Activated T-helper 1 cell treated with anti-CD3 and anti-CD28 coated beads, Interleukin-12 subunit alpha, Interleukin-12 subunit beta, Interleukin-2, Interleukin-4 antibody, amounts not matched to agents 30 ng/mL and 10 ng/mL and 1 ng/mL, durations not matched to agents 14 hours and 24 hours and 36 hours (primary cell): ENCODE measurements around the gene PLCB4. TPM values are rescaled to one million over a fixed set of nuclear protein-coding genes. Genes with fewer than 3 reads are reported as not detected.

Source experiments
- DNase-seq: peaks from one replicate; pipeline ENCODE4 v3.0.0; 2021; ENCODE audit warnings: low spot score
- H3K27ac Mint-ChIP-seq: one replicate; pipeline ENCODE4 v1.8.0; 2021; ENCODE audit warnings: mild to moderate bottlenecking, mixed read lengths
- H3K27me3 Mint-ChIP-seq: one replicate; pipeline ENCODE4 v1.8.0; 2022; ENCODE audit warnings: mild to moderate bottlenecking, moderate library complexity, mixed read lengths; ENCODE audit not compliant: insufficient read depth
- H3K36me3 Mint-ChIP-seq: one replicate; pipeline ENCODE4 v1.8.0; 2021; ENCODE audit warnings: low read depth, mixed read lengths
- H3K4me1 Mint-ChIP-seq: one replicate; pipeline ENCODE4 v1.8.0; 2021; ENCODE audit warnings: low read depth, mixed read lengths
- H3K4me3 Mint-ChIP-seq: one replicate; pipeline ENCODE4 v1.8.0; 2021; ENCODE audit warnings: mild to moderate bottlenecking, moderate library complexity, mixed read lengths
- H3K9me3 Mint-ChIP-seq: one replicate; pipeline ENCODE4 v1.8.0; 2021; ENCODE audit warnings: mixed read lengths
- intact Hi-C: fragments of 100-400 bp; cut with micrococcal nuclease; formaldehyde crosslinking; loops from one replicate; pipeline ENCODE4 v1.15.1; 2024
- total RNA-seq: library from RNA; stranded (reverse); gene quantifications from 2 replicates; pipeline ENCODE4 v1.2.3, GENCODE V29; 2022

PLCB4 gene
- total RNA-seq, 1 donor from 2014 or later, result not detected

GRCh38 chr20:9415426-9415825, 346.5 kb downstream of the PLCB4 start:
- Mint-ChIP-seq H3K27me3 (peaks cover 2% of the 10 kb centered on the region), H3K4me1 (no peaks in the 10 kb centered on the region), H3K9me3 (no peaks in the 10 kb centered on the region), H3K4me3 (no peak overlapping the region), H3K27ac (no peak overlapping the region), H3K36me3 (no peaks in the 10 kb centered on the region)
- intact Hi-C loops, result no loop called here
- DNase-seq, result no peak

DNA sequence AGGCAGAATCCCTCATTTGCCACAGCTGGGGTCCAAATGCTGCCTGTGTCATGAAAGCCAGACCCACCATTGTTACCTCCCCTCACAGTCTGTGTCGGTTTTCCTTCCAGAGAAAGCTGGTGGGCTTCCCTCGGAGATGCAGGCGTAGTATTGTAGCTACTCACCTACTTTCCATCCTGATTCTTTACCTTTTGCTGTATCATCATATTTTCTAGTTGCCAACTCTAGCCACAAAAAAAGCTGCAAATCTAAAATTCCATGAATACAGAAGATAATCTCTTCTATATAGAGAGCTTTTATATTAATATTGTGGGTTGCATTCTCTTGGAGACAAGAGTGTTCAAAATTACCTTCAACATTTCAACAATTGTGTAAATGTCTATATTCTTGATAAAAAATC, 347.5 kb downstream of the PLCB4 start:
- no peak for DNase-seq
- H3K4me3 Mint-ChIP-seq, result no peak overlapping the region
- H3K36me3 Mint-ChIP-seq, result no peaks in the 10 kb centered on the region
- H3K4me1 Mint-ChIP-seq, result no peaks in the 10 kb centered on the region
- intact Hi-C loops, result no loop called here
- H3K9me3 Mint-ChIP-seq, result no peaks in the 10 kb centered on the region
- H3K27ac Mint-ChIP-seq, result no peak overlapping the region
- H3K27me3 Mint-ChIP-seq, result peaks cover 2% of the 10 kb centered on the region

- Mint-ChIP-seq H3K4me1 (no peaks in the 10 kb centered on the region), H3K27ac (no peak overlapping the region), H3K27me3 (peaks cover 2% of the 10 kb centered on the region), H3K9me3 (no peaks in the 10 kb centered on the region), H3K36me3 (no peaks in the 10 kb centered on the region), H3K4me3 (no peak overlapping the region)
- no peak for DNase-seq
- intact Hi-C loops, result no loop called here
These were observed 348.8 kb downstream of the PLCB4 start for GRCh38 chr20:9417665-9418064.

DNA sequence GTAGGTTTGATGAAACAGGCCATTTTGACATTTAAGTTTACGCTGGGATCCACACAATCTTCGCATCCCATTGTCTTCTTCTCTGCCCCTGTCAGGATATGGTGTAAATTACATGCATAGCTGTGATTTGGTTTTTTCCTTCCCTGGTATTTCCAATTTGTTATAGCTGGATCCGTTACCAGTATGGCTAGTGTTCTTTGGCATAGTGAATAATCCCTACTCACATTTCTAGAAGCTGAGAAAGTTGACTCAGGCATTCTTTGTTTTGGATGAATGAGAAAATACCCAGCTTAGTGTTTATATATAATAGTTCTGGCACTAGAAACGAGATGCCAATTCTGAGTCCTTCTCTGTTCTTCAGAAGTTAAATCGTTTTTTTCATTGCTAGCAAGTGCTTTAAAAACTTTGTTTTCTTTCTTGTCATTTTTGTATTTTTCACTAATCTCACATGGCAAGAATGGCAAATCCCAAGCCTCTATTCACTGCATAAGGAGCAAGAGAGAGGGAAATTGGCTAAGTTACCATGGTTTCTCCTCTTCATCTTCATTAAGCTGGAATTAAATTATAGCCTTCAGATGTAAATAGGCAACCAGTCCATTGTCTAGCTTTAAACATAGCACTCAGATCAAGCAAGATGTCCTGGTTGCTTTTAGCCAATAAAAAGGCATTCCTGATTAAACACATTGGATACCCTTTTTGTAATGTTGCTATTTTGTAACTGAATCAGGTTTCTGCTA, 353.6 kb downstream of the PLCB4 start:
- no peak overlapping the region for H3K27ac Mint-ChIP-seq
- H3K36me3 Mint-ChIP-seq, result no peaks in the 10 kb centered on the region
- H3K4me3 Mint-ChIP-seq, result no peak overlapping the region
- DNase-seq, result no peak
- no peaks in the 10 kb centered on the region for H3K9me3 Mint-ChIP-seq
- intact Hi-C loops, result no loop called here
- H3K27me3 Mint-ChIP-seq, result peaks cover 2% of the 10 kb centered on the region
- H3K4me1 Mint-ChIP-seq, result no peaks in the 10 kb centered on the region

DNA sequence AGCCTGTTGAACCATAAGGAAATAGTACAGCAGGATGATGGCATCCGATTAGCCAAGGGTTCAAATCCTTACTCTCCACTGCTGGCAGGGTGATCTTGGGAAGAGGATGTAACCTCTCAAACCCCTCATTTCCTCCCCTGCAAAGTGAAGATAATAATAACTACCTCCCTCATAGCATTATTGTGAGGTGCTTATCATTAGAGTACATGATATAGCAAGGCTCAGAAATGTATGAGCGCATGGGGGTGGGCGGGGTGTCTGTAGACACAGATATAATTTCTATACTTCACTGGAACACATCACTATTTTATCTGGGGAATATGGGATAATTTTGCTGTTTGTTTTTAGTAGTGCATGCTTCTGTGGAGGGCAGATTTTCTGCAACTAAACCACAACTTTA, 355.7 kb downstream of the PLCB4 start:
- Mint-ChIP-seq H3K36me3 (no peaks in the 10 kb centered on the region), H3K9me3 (no peaks in the 10 kb centered on the region), H3K27me3 (no peaks in the 10 kb centered on the region), H3K4me1 (no peaks in the 10 kb centered on the region), H3K4me3 (no peak overlapping the region), H3K27ac (no peak overlapping the region)
- intact Hi-C loops, result no loop called here
- DNase-seq, result no peak

GRCh38 chr20:9427430-9428291, 358.8 kb downstream of the PLCB4 start:
- Mint-ChIP-seq H3K36me3 (no peaks in the 10 kb centered on the region), H3K9me3 (no peaks in the 10 kb centered on the region), H3K4me3 (no peak overlapping the region), H3K4me1 (no peaks in the 10 kb centered on the region), H3K27me3 (no peaks in the 10 kb centered on the region), H3K27ac (no peak overlapping the region)
- DNase-seq, result no peak
- intact Hi-C loops, result no loop called here

GRCh38 chr20:9428292-9428607, 359.4 kb downstream of the PLCB4 start:
- Mint-ChIP-seq H3K9me3 (no peaks in the 10 kb centered on the region), H3K27me3 (no peaks in the 10 kb centered on the region), H3K4me3 (no peak overlapping the region), H3K27ac (no peak overlapping the region), H3K4me1 (no peaks in the 10 kb centered on the region), H3K36me3 (no peaks in the 10 kb centered on the region)
- intact Hi-C loops, result no loop called here
- DNase-seq, result no peak

DNA sequence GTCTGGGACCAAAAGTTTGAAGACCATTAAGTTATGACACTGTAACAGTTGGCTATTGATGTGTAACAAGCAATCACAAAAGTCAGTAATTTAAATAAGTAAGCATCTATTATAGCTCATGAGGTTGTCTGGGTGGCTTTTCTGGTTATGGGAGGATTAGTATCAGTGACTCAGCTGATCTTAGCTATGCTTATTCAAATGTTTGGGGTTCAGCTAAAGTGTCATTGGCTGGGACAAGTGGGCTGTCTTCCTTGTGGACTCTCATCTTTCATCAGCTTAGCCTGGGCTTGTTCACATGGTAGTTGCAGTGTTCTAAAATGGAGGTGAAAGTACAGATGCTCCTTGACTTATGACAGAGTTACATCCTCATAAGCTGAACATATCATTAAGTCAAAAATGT, 370.9 kb downstream of the PLCB4 start:
- H3K27ac Mint-ChIP-seq, result no peak overlapping the region
- no peaks in the 10 kb centered on the region for H3K27me3 Mint-ChIP-seq
- intact Hi-C loops, result no loop called here
- H3K4me1 Mint-ChIP-seq, result no peaks in the 10 kb centered on the region
- no peak for DNase-seq
- H3K36me3 Mint-ChIP-seq, result no peaks in the 10 kb centered on the region
- no peak overlapping the region for H3K4me3 Mint-ChIP-seq
- H3K9me3 Mint-ChIP-seq, result peaks cover 16% of the 10 kb centered on the region

GRCh38 chr20:9440892-9441291, 372.0 kb downstream of the PLCB4 start:
- Mint-ChIP-seq H3K4me1 (no peaks in the 10 kb centered on the region), H3K4me3 (no peak overlapping the region), H3K9me3 (peaks cover 16% of the 10 kb centered on the region), H3K27me3 (no peaks in the 10 kb centered on the region), H3K27ac (no peak overlapping the region), H3K36me3 (no peaks in the 10 kb centered on the region)
- DNase-seq, result no peak
- intact Hi-C loops, result no loop called here

- no peaks in the 10 kb centered on the region for H3K27me3 Mint-ChIP-seq
- intact Hi-C loops, result no loop called here
- H3K4me1 Mint-ChIP-seq, result no peaks in the 10 kb centered on the region
These were observed 373.1 kb downstream of the PLCB4 start for GRCh38 chr20:9441948-9442347.

GRCh38 chr20:9442858-9443257, 374.0 kb downstream of the PLCB4 start:
- intact Hi-C loops, result no loop called here
- no peaks in the 10 kb centered on the region for H3K4me1 Mint-ChIP-seq
- no peaks in the 10 kb centered on the region for H3K36me3 Mint-ChIP-seq
- peaks cover 13% of the 10 kb centered on the region for H3K9me3 Mint-ChIP-seq
- no peak overlapping the region for H3K4me3 Mint-ChIP-seq
- DNase-seq, result no peak
- no peaks in the 10 kb centered on the region for H3K27me3 Mint-ChIP-seq
- no peak overlapping the region for H3K27ac Mint-ChIP-seq

More at GRCh38 chr20:9441948-9442347, 373.1 kb downstream of the PLCB4 start:
- DNase-seq, result no peak
- no peak overlapping the region for H3K4me3 Mint-ChIP-seq
- H3K36me3 Mint-ChIP-seq, result no peaks in the 10 kb centered on the region
- peaks cover 16% of the 10 kb centered on the region for H3K9me3 Mint-ChIP-seq
- no peak overlapping the region for H3K27ac Mint-ChIP-seq

- no peak overlapping the region for H3K27ac Mint-ChIP-seq
- intact Hi-C loops, result no loop called here
- H3K4me3 Mint-ChIP-seq, result no peak overlapping the region
- no peaks in the 10 kb centered on the region for H3K27me3 Mint-ChIP-seq
- no peaks in the 10 kb centered on the region for H3K36me3 Mint-ChIP-seq
- no peaks in the 10 kb centered on the region for H3K4me1 Mint-ChIP-seq
- DNase-seq, result no peak
- peaks cover 5% of the 10 kb centered on the region for H3K9me3 Mint-ChIP-seq
These were observed 376.0 kb downstream of the PLCB4 start for GRCh38 chr20:9444921-9445320.

DNA sequence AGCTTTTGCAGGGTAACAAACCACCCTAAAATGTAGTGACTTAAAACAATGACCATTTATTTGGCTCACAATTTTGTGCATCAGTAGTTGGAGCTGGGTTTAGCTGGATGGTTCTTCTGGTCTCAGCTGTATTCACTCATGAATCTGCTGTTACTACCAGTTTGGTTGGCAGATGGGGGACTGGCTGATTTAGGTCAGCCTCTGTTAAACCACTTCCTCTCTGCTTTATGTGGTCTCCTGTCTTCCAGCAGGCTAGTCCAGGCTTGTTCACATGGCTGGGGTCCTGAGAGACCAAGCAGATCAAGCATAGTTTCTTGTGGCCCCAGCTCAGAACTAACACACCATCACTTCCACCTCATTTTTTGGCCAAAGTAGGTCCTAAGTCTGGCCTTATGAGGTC, 378.3 kb downstream of the PLCB4 start:
- Mint-ChIP-seq H3K9me3 (no peaks in the 10 kb centered on the region), H3K27me3 (no peaks in the 10 kb centered on the region), H3K4me1 (no peaks in the 10 kb centered on the region), H3K36me3 (no peaks in the 10 kb centered on the region), H3K27ac (no peak overlapping the region), H3K4me3 (no peak overlapping the region)
- no peak for DNase-seq
- intact Hi-C loops, result no loop called here
